ENCODE data around the gene ZNF544.

Gene ZNF544

GRCh38 chr19:58228585-58229254, at the start of gene ZNF544:
ZNF544 (plus strand) TSS chr19:58228914; CDS start chr19:58244024, 15,110 bp downstream.
- no peak for TF ChIP-seq CTCF (IDR thresholded peaks at IDR 0.05; ENCODE audit: insufficient read depth, low read depth, low read length, missing control alignments)
- H3K4me3 ChIP-seq (ENCODE audit: low read depth, low read length), result peak within 1 kb of the TSS; percentile 89
- DNase-seq (ENCODE audit: low read depth), result peak; percentile 90

- peak overlapping the region; percentile 93 for H3K4me3 ChIP-seq (ENCODE audit: low read depth, low read length)
- DNase-seq (ENCODE audit: low read depth), result peak; percentile 76
- peak; percentile 65 for TF ChIP-seq CTCF (IDR thresholded peaks at IDR 0.05; ENCODE audit: insufficient read depth, low read depth, low read length, missing control alignments)
These were observed 46.7 kb upstream of the ZNF544 start for GRCh38 chr19:58181902-58182576.

GRCh38 chr19:58182577-58182988, 46.1 kb upstream of the ZNF544 start:
- H3K4me3 ChIP-seq (ENCODE audit: low read depth, low read length), result peak overlapping the region; percentile 93
- TF ChIP-seq CTCF (IDR thresholded peaks at IDR 0.05; ENCODE audit: insufficient read depth, low read depth, low read length, missing control alignments), result no peak
- DNase-seq (ENCODE audit: low read depth), result peak; percentile 96

GRCh38 chr19:58182989-58183816, 45.5 kb upstream of the ZNF544 start, which contains the start of gene ZNF274:
ZNF274 (plus strand) TSS chr19:58183061; CDS start chr19:58183966, 905 bp downstream.
- TF ChIP-seq CTCF (IDR thresholded peaks at IDR 0.05; ENCODE audit: insufficient read depth, low read depth, low read length, missing control alignments), result no peak

GRCh38 chr19:58183817-58184215, 44.9 kb upstream of the ZNF544 start:
- TF ChIP-seq CTCF (IDR thresholded peaks at IDR 0.05; ENCODE audit: insufficient read depth, low read depth, low read length, missing control alignments), result no peak
- no peak for DNase-seq (ENCODE audit: low read depth)
- H3K4me3 ChIP-seq (ENCODE audit: low read depth, low read length), result peak overlapping the region; percentile 93

More at GRCh38 chr19:58182989-58183816, 45.5 kb upstream of the ZNF544 start, which contains the start of gene ZNF274:
- DNase-seq (ENCODE audit: low read depth), result peak; percentile 97
- H3K4me3 ChIP-seq (ENCODE audit: low read depth, low read length), result peak within 1 kb of the TSS; percentile 93

- peak; percentile 44 for DNase-seq (ENCODE audit: low read depth)
- no peak for TF ChIP-seq CTCF (IDR thresholded peaks at IDR 0.05; ENCODE audit: insufficient read depth, low read depth, low read length, missing control alignments)
- H3K4me3 ChIP-seq (ENCODE audit: low read depth, low read length), result no peak overlapping the region
These were observed 31.7 kb upstream of the ZNF544 start for GRCh38 chr19:58196901-58197616.
